NCI-H526 treated with DMSO at 0.1 percent for 48 hours (cell line): ENCODE results near the gene ZNF184.

Experiments used
- DNase-seq: peaks from one replicate; lab custom pipeline; 2025; lab: John Stamatoyannopoulos, UW

The ZNF184 gene

DNA sequence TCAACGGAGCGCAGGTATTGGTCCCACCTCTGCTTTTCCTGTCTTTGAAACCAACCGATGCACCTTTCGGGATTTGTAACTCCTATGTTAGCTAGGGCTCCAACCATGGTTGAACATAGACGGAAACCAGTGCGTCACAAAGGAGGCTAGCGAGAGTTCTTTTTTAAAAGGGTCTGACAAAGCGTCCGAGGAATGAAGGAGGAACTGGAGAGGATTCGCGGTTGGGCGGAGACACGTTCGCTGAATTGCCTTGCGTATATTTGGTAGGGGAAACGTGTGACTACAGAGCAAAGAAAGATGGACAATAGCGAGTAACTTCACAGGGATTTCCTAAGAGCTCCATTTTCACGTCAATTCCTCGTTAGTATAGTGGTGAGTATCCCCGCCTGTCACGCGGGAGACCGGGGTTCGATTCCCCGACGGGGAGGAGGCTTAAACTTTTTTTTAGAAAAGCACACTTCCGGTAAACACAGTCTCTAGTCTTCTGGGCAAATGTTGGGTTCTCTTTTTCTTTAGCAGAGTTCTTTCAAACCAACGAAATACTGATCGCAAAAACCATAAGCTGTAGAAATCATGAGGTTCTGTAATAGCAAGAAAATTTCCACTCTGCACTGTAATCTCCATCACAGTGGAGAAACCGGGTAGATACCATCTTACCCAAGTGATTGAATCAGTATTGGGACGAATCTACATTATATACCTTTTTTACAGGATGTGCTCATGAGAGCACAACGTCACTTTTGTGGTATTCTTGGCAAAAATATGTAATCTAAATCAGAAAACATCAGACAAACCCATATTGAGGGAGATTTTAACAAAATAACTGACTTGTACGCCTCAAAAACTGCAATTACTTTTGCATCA, 6.6 kb upstream of the ZNF184 start:
- DNase-seq, result peak; percentile 72

DNA sequence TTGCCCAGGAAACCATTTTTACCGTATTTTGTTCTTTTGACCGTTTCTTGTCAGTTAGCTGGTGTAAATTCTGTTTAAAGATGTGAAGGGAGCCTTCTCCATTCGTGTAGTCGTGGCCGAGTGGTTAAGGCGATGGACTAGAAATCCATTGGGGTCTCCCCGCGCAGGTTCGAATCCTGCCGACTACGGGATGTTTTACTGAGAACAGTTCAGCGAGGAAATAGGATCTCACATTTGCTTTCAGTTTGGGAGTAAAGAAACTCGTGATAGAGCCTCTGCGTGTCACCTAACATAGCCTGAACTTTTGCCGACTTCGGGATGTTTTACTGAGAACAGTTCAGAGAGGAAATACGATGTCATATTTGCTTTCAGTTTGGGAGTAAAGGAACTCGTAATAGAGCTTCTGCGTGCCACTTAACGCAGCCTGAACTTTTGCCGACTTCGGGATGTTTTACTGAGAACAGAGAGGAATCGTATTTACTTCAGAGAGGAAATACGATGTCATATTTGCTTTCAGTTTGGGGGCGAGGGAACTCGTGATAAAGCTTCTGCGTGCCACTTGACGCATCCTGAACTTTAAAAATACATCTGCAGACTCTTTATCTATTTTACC, 5.9 kb upstream of the ZNF184 start:
- DNase-seq, result peak; percentile 65

DNA sequence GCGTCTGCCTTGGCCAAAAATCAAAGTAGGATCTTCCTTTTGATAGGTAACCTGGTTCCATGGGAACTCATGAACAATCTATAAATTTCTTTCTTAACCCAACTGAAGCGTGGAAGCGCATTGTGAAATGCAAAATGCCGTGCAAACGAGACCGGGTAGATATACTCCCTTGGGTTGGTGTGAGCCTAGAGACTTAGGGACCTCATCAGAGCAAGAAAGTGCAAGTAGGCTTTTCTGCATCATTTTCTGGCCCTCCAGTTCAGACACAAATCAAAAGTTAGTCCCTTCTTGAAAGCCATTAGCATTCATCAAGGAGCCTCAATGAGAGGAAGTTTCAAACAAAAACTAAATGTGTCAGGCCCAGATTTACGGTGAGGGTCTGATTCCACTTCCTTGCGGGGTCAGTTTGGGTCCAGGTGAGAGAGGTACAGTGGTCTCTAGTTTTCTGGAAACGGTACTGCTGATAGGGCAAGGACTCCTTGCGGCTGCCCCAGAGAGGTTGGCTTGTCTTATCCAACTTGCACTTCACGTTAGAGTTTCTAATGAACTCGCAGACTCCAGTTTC, 5.3 kb upstream of the ZNF184 start:
- no peak for DNase-seq

DNA sequence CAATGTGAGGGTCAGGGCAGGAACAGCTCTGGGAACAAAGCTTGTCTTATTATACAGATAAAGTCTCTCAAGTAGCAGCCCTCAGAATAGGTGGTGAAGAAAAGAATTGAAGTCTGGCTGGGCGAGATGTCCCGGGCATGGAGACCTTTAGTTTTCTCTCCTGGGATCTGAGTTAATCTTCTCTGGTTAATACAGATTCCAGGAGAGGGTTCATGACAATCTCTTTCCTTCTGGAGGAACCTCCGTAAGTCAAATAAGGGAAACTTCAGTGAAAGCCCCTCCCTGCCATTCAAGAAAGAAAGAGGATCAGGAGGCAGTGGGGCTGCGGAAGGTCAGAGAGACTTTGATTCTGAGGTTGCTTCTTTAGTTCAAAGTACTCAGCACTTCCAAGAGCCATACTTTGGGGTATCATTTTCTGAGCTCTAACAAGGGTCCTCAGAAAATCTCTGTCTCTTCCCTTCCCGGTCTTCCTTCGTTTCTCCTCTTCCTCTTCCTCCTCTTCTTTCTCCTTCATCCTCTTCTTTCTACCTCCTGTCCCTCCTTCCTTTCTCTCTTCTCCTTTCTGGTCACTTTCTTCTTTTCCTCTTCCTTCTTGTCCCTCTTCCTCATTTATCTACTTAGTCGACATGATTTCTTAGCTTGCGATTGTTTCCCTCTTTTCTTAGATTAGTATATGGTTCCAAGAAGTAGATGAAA, 4.6 kb upstream of the ZNF184 start:
- no peak for DNase-seq

DNA sequence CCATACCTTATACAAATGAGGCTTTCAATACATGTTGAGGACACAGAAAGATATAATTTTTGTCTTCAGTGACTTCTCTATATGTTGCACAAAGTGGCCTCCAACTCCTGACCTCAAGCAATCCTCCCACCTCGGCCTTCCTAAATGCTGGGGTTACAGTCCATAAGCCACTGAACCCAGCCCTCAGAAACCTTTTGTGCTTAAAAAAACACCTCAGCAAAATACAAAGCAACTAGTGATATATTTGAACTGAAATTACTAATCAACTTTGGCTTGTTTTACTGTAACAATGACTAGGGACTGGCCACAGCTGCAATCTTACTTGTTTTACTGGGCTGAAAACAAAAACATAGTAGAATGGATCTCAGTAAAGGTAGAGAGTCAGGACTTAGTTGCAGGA, 3.2 kb upstream of the ZNF184 start:
- no peak for DNase-seq

DNA sequence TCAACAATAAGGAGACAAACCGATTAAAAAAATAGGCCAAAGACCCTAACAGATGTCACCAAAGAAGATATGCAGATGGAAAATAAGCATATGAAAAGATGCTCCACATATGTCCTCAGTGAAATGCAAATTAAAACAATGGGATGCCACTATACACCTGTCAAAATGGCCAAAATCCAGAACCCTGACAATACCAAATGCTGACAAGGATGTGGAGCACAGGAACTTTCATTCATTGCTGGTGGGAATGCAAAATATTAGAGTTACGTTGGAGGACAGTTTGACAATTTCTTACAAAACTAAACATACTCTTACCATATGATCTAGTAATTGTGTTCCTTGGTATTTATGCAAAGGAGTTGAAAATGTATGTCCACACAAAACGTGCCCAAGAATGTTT, 1.8 kb upstream of the ZNF184 start:
- DNase-seq, result no peak

DNA sequence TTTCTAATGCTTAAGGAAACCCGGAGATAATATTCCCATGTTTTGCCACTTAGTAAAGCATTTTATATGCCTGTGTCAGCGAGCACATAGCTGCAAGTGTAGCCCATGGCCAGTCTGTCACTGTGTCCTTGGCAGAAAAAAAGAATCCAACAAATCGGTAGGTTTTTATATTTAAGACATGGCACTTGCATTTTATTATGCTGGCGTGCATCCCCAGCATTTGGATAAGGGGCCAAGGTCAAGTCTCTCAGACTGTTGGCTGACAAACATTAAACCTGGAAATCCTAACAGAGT, 1.2 kb upstream of the ZNF184 start:
- DNase-seq, result no peak

DNA sequence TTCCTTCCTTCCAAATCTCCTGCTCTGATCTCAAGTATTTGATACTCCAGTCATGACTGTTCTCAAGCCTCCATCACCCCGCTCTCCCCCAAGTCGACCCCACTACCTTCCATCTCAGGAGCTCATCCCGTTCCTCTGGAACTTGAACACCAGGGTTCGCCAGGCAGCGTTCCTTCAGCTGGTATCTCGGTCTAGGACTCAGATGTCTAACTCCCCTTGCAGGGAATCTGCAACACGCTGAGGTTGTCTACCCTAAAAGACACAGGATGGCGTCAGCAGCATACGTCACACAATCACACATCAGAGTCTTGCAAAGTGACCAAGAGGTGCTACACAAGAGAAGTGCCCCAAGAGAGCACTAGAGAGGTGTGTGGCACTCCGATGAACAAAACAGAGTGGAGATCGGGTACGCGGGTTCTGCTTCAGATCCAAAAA, 706 bp downstream of the ZNF184 start:
- peak; percentile 63 for DNase-seq

DNA sequence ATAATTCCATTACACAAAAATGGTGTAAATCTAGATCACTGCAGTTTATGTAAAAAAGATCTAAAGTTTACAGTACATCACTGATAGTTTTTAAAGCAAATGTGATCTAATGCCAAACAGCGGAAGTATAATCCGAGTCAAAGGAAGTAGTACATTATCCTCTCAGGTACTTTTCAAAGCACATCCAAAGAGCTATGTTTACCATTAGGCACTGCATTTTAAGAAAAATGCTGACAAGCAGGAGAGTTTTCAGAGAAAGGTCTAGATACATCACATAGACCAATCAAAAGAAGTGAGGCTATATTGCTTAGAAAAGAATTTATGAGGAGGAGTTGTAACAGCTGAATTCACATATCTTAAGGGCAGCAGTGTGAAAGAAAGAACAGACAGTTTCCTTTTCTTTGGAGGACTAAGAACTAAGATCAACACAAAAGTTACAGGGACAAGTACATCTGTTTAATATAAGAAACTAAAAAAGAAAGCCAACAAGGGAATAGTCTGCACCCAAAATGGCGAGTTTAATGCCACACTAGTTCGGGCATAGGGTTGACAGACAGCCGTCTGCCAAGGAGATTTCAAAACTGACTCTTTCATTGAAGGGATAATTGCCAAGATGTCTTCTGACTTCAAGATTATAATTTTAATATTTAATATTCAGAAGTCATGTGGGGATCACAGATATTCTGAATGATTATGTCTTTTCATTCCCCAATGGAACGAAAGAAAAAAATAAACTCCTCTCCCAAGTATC, 1.4 kb downstream of the ZNF184 start:
- peak; percentile 0 for DNase-seq

DNA sequence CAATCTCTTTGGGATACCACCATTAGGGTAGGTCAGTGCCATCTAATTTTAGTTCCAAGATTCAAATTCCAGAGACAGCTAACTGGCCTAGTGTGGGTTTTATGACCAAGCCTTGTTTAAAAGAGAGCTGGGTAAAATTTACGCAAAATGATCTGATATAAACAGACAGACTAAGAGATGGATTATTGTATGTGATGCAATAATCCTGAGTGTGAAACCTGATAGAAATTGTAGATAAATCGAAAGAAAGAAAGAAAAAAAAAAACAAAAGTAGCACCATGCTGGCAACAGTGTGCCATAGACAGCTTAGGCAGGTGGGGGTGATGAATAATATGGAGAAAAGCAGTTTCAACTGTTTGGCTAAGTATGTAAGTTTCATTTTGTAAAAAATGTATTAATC, 2.9 kb downstream of the ZNF184 start:
- no peak for DNase-seq

DNA sequence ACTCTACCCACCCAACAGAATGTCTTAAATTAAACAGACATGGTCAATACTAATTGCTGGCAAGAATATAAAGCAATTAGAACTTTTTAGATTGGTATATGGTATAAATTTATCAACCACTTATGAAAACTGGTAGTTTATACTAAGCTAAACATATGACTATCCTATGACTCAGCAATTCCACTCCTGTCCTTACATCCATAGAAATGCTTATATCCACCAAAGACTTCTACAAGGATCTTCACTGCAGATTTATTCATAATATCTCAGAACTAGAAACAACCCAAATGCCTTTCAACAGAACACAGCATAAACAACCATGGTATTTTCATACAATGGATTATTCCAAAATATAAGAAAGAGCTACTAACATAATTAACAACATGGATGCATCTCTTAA, 4.6 kb downstream of the ZNF184 start:
- no peak for DNase-seq

DNA sequence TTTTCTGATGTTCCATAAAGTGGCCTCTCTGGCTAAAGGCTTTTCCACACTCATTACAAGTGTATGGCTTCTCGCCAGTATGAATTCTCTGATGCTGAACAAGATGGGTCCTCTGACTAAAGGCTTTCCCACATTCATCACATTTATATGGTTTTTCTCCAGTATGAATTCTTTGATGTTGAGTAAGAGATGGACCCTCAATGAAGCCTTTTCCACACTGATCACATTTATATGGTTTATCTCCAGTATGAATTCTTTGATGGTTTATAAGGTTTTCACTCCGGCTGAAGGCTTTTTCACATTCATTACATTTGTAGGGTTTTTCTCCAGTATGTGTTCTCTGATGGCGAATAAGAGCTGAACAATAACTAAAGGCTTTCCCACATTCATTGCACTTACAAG, 20.4 kb downstream of the ZNF184 start:
- no peak for DNase-seq

DNA sequence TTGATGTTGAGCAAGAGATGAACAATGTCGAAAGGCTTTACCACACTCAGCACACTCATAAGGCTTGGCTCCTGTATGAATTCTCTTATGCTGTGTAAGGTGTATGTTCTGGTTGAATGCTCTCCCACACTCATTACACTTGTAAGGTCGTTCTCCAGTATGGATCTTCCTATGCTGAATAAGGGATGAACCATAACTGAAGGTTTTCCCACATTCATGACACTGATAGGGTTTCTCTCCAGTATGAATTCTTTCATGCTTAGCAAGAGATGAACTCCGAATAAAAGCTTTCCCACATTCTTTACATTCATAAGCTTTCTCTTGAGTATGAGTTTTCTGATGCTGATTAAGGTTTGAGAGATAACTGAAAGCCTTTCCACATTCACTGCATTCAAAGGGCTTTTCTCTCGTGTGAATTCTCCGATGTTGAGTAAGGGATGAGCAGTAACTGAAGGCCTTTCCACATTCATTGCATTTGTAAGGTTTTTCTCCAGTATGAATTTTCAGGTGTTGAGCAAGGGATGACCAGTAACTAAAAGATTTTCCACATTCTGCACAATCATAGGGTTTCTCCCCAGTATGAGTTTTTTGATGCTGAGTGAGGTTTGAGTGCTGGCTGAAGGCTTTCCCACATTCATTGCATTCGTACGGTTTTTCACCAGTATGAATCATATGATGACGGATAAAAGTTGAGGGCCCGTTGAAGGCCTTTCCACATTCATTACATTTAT, 21.1 kb downstream of the ZNF184 start:
- DNase-seq, result no peak

DNA sequence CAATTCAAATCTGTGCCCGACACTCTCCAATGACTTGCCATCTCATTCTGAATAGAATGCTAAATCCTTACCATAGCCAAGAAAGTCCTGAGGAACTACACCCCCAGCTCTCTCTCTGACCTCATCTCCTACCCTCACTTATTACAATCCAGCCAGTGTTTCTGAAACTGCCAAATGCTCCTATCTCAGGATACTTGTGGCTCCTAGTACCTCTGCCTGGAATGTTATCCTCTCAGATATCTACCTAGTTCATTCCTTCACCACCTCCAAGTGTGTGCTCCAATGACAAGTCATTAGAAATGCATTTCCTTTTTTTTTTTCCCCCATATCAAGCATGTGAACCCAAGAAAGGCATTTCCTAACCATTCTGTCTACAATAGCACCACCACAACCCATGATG, 24.4 kb downstream of the ZNF184 start:
- no peak for DNase-seq

DNA sequence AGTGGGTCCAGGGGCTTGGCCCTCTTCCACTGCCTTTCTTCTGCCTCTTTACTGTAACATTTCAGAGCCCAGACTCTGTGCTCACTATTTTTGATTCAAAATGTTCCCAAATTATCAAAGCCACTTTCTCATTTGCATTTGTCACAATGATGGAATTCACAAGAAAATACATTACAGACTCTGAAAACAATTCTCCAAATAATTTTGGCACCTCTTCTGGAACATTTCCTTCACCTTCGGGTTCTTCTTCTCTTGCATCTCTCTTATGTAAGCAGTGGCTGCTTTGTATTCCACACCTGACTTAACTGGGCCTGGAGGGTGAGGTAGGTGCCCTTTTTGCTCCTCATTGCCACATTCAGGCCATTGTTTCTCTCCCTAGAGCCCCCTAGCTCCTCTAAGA, 30.0 kb downstream of the ZNF184 start:
- no peak for DNase-seq

DNA sequence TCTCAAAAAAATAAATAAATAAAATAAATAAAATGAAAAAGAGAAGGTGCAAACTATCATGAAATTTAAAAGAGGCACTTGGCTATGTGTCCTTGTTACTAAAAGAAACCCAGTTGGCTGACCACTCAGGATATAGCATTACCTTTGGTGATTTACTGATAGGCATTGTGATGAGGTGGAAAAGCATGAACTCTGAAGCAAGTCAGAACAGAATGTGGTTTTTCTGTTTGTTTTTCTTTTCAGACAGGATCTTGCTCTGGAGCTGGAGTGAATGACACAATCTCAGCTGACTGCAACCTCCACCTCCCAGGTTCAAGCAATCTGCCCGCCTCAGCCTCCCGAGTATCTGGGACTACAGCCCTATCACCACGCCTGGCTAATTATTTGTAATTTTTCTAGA, 31.9 kb downstream of the ZNF184 start:
- no peak for DNase-seq

DNA sequence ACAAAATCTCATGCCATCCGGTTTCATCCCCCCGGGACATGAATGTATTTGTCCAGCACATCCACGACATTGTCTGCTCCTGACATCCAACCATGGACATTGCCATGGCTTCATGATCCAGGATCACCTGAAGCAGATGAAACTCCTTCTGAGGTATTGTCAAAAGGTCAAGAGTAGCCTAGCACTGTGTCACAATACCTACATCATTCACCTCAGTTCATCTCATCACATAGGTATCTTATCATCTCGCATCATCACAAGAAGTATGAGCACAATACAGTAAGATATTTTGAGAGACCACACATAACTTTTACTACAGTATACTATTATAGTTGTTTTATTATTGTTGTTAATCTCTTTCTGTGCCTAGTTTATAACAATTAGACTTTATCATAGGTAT, 33.5 kb downstream of the ZNF184 start:
- DNase-seq, result no peak

DNA sequence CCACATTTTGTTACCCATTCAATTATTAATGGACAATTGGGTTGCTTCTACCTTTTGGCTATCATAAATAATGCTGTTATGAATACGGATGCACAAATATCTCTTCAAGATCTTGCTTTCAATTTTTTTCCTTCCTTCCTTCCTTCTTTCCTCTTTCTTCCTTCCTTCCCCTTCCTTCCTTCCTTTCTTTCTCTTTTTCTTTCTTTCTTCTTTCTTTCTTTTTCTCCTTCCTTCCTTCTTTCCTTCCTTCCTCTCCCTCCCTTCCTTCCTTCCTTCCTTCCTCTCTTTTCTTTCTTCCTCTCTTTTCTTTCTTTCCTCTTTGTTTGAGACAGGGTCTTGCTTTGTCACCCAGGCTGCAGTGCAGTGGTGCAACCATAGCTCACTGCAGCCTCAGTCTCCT, 39.2 kb downstream of the ZNF184 start:
- DNase-seq, result no peak

DNA sequence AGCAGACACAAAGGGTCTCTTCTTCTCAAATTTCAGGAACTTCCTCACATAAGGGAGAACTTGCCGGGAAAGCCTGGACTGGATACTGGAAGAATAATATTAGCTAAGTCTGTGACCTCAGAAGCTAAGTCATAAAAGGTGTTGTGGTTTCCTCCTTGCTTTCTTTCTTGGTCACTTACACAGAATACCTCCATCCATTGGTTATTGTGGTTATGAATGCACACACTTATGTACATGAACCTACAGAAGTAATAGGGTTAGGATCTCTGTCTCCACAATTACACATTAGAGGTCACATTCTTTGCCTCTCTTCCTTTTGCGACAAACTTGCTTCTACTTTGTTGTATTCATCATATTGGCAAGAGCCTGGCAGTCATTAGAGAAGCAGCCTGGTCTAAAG, 43.9 kb downstream of the ZNF184 start:
- DNase-seq, result no peak

DNA sequence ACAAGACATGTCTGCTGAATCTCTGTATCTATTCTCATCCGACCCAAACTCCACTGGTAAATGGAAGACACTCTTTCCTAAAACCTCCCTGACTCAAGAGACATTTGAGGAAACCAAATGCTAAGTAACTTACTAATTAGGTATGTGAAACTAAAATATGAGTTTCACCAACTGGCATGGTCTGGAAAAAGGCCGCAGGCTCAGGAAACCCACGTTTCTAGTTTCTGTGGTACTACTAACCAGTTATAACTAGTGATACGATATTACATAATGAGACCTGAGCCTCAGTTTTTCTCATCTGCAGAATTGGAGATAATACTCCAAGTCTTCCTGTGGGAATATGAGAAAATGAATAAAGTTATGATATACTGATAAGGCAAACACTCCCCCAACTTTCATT, 44.4 kb downstream of the ZNF184 start:
- DNase-seq, result no peak

DNA sequence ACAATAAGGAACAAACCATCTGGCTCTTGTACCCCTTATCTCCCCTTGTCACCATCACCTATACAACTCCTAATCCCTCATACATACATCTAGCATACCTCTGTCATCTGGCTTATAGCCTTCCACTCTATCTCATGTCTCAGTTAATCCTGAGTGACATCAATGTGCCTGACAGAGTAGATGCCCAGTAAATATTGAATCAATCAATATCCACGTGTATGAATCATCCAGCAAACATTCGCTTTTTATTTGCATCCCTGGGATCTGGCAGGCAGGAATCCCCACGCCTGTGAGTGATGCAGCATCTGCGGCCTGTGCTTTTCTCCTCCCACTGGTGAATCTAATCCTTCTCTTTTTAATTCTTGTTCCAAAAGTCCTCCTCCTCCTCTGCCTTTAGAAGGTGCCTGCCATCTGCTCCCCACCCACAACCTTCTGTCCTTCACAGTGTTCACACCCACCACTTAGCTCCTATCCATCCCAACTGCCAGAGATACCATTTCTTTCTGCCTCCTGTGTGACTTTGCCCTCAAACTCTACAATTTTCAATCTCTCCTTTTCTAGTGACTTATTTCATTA, 46.8 kb downstream of the ZNF184 start:
- DNase-seq, result no peak
